GM23338 (cell line): ENCODE results near the gene NDST1.

Experiments
- CTCF ChIP-seq, 2 experiments: fragments of 200-600 bp in 1 of 2; sonication (generic) in 1 of 2; conservative IDR thresholded peaks; 2 replicates each; pipeline versions ENCODE4 v1.5.1 to v1.6.1; 2016 to 2017; ENCODE audit warnings: antibody characterized with exemption in 2 of 2, low read depth in 2 of 2, mild to moderate bottlenecking in 2 of 2, moderate library complexity in 1 of 2
- EZH2 ChIP-seq: fragments of 200-600 bp; sonication (generic); IDR thresholded peaks from one replicate; pipeline ENCODE4 v1.8.0; 2017; ENCODE audit warnings: antibody characterized with exemption, mild to moderate bottlenecking, low read depth; ENCODE audit not compliant: unreplicated experiment
- EZH2phosphoT487 ChIP-seq: fragments of 200-600 bp; sonication (generic); IDR thresholded peaks from one replicate; pipeline ENCODE4 v1.8.1; 2018; ENCODE audit warnings: antibody characterized with exemption; ENCODE audit not compliant: unreplicated experiment
- POLR2AphosphoS5 ChIP-seq: IDR thresholded peaks from 2 replicates; pipeline ENCODE4 v1.6.1; 2016; ENCODE audit warnings: antibody characterized with exemption, low read depth

GRCh38 chr5:150599281-150599680, 91.3 kb downstream of the NDST1 start:
- TF ChIP-seq EZH2phosphoT487 (no peak), CTCF (conservative IDR thresholded peaks at IDR 0.05; ENCODE audit: low read depth in 2 of 2) (no peak), POLR2AphosphoS5 (no peak), EZH2 (no peak)
